DND-41 (cell line): Measurements from ENCODE around the gene UBASH3B.

ENCODE experiments used
- EZH2 ChIP-seq: IDR thresholded peaks from 3 replicates; pipeline ENCODE4 v1.6.1; 2012; ENCODE audit warnings: borderline replicate concordance, low read depth, mild to moderate bottlenecking, moderate library complexity, low read length, inconsistent platforms; ENCODE audit not compliant: severe bottlenecking
- TF ChIP-seq, protein P1 (sequence below): IDR thresholded peaks from 2 replicates; pipeline ENCODE4 v1.5.1; 2012; ENCODE audit warnings: borderline replicate concordance, low read length, moderate library complexity, mild to moderate bottlenecking; ENCODE audit not compliant: poor library complexity, severe bottlenecking; ENCODE audit errors: extremely low read depth

DNA sequence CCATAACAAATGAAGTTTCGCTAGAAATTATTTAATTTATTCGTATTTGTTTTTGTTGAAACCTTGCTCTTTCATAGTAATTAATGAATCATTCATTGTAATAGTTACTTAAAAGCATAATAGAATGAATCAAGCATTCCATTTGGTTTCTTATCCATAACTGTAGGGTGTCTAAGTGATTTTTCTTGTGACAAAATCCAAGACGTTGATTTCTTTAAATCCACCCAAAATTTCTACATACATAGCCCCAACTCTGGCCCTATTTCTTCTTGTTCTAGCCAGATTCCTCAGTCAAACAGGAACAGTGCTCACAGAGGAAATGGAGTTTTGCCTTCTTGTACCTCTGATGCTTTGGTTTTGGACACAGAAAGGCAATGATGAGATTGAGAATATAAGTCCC, 25.5 kb downstream of the UBASH3B start:
- TF ChIP-seq, protein P1, sequence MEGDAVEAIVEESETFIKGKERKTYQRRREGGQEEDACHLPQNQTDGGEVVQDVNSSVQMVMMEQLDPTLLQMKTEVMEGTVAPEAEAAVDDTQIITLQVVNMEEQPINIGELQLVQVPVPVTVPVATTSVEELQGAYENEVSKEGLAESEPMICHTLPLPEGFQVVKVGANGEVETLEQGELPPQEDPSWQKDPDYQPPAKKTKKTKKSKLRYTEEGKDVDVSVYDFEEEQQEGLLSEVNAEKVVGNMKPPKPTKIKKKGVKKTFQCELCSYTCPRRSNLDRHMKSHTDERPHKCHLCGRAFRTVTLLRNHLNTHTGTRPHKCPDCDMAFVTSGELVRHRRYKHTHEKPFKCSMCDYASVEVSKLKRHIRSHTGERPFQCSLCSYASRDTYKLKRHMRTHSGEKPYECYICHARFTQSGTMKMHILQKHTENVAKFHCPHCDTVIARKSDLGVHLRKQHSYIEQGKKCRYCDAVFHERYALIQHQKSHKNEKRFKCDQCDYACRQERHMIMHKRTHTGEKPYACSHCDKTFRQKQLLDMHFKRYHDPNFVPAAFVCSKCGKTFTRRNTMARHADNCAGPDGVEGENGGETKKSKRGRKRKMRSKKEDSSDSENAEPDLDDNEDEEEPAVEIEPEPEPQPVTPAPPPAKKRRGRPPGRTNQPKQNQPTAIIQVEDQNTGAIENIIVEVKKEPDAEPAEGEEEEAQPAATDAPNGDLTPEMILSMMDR: no peak
- no peak for TF ChIP-seq EZH2
